ENCODE data around the gene DNAJB13. TPM values are rescaled to one million over a fixed set of nuclear protein-coding genes. Genes with fewer than 3 reads are reported as not detected.

The DNAJB13 gene
- total and polyA plus RNA-seq, 10 of the 15 experiments (the other 5 are each of a cell fraction or from before 2014, with no cell fraction given) = 0.07 to 0.76 (median 0.15) TPM; not detected in 7

- ChIA-PET SMC1A (ENCODE audit: uncharacterized antibody, unreplicated experiment) (interaction anchor here (1.7 kb wide), 1 partner anchor 11 kb away, joined by 4 read pairs; no protein-coding TSS in a partner anchor), POLR2A (no interaction called here), RAD21 (ENCODE audit: unreplicated experiment) (no interaction called here), CTCF (no interaction called here)
- Histone ChIP-seq H4K20me1 (ENCODE audit: control insufficient read depth, insufficient read depth) (no peaks in the 10 kb centered on the region), H3K4me2 (ENCODE audit: control insufficient read depth, insufficient read depth) (no peak overlapping the region), H3K9me3 (replicated peaks; ENCODE audit: control insufficient read depth, insufficient read depth, low read length) (no peaks in the 10 kb centered on the region), H3K4me3 (no peak overlapping the region), H3K27me3 (replicated peaks in 1 of 2; ENCODE audit: control insufficient read depth in 2 of 2, insufficient read depth in 2 of 2, low read length in 1 of 2) (no peaks in the 10 kb centered on the region), H3K4me1 (ENCODE audit: control insufficient read depth, insufficient read depth, low read length) (no peaks in the 10 kb centered on the region), H3K27ac (ENCODE audit: control insufficient read depth, insufficient read depth) (no peak overlapping the region), H3K36me3 (ENCODE audit: control insufficient read depth in 2 of 2, insufficient read depth in 2 of 2, low read length in 1 of 2) (peaks cover 4 to 6% of the 10 kb centered on the region in 2 experiments; a peak in 3 of 4 replicates), H3K79me2 (ENCODE audit: control insufficient read depth, insufficient read depth, low read length) (no peaks in the 10 kb centered on the region), H3K9ac (ENCODE audit: control insufficient read depth, insufficient read depth, low read length) (no peak overlapping the region), H2AFZ (ENCODE audit: control insufficient read depth, low read depth, low read length) (no peak overlapping the region)
- 95% methylated on average over 1 of the region's 1 CpG for WGBS (ENCODE audit: insufficient coverage, insufficient replicate concordance, low lambda C conversion rate, missing lambda C conversion rate)
- FAIRE-seq (no peak), ATAC-seq (no peak), DNase-seq (ENCODE audit: low read depth, low spot score) (no peak)
- TF ChIP-seq TCF7 (IDR thresholded peaks at IDR 0.05; ENCODE audit: borderline replicate concordance) = no peak
- TF ChIP-seq ZZZ3 (IDR thresholded peaks at IDR 0.05; ENCODE audit: control insufficient read depth, insufficient read length, low read depth) = no peak
- TF ChIP-seq ZNF274 (IDR thresholded peaks at IDR 0.05; ENCODE audit: insufficient read depth, insufficient read length) = no peak
- TF ChIP-seq CREM (IDR thresholded peaks at IDR 0.05; ENCODE audit: low read depth) = no peak
- BruUV-seq (replicated peaks) = no TSS peak
- in situ Hi-C loops (cut with MboI) = no loop called here
- intact Hi-C loops (cut with micrococcal nuclease; ENCODE audit: unreplicated experiment) = no loop called here
Measured at GRCh38 chr11:73916435-73916834, 34.4 kb upstream of the DNAJB13 start.

- RAD21 ChIA-PET (ENCODE audit: unreplicated experiment) = no interaction called here
- Histone ChIP-seq H3K27ac (ENCODE audit: control insufficient read depth, insufficient read depth) (no peak overlapping the region), H3K4me3 (no peak overlapping the region), H3K27me3 (replicated peaks in 1 of 2; ENCODE audit: control insufficient read depth in 2 of 2, insufficient read depth in 2 of 2, low read length in 1 of 2) (no peaks in the 10 kb centered on the region), H3K4me2 (ENCODE audit: control insufficient read depth, insufficient read depth) (no peak overlapping the region), H3K9me3 (replicated peaks; ENCODE audit: control insufficient read depth, insufficient read depth, low read length) (no peaks in the 10 kb centered on the region), H3K4me1 (ENCODE audit: control insufficient read depth, insufficient read depth, low read length) (no peaks in the 10 kb centered on the region), H3K9ac (ENCODE audit: control insufficient read depth, insufficient read depth, low read length) (no peak overlapping the region), H4K20me1 (ENCODE audit: control insufficient read depth, insufficient read depth) (no peaks in the 10 kb centered on the region), H3K36me3 (ENCODE audit: control insufficient read depth in 2 of 2, insufficient read depth in 2 of 2, low read length in 1 of 2) (peaks cover 4% of the 10 kb centered on the region in 2 experiments; a peak in 2 of 4 replicates), H3K79me2 (ENCODE audit: control insufficient read depth, insufficient read depth, low read length) (no peaks in the 10 kb centered on the region), H2AFZ (ENCODE audit: control insufficient read depth, low read depth, low read length) (no peak overlapping the region)
- FAIRE-seq = no peak
- SMC1A ChIA-PET (ENCODE audit: uncharacterized antibody, unreplicated experiment) = interaction anchor here (0.7 kb wide), 1 partner anchor 100 kb away, joined by 4 read pairs; no protein-coding TSS in a partner anchor
- POLR2A ChIA-PET = no interaction called here
- BruUV-seq (replicated peaks) = no TSS peak
- no peak for DNase-seq (ENCODE audit: low read depth, low spot score)
- intact Hi-C loops (cut with micrococcal nuclease; ENCODE audit: unreplicated experiment) (no loop called here), in situ Hi-C loops (cut with MboI) (no loop called here)
- 100% methylated on average over 4 of the region's 4 CpGs for WGBS (ENCODE audit: insufficient coverage, insufficient replicate concordance, low lambda C conversion rate, missing lambda C conversion rate)
- CTCF ChIA-PET = no interaction called here
- ATAC-seq = no peak
- TF ChIP-seq BRCA1 (IDR thresholded peaks at IDR 0.05; ENCODE audit: low read depth, low read length) = no peak
- no peak for TF ChIP-seq DPF2 (IDR thresholded peaks at IDR 0.05)
- TF ChIP-seq RELB (IDR thresholded peaks at IDR 0.05; ENCODE audit: low read depth) = no peak
- TF ChIP-seq ZNF24 (IDR thresholded peaks at IDR 0.05) = no peak
- no peak for TF ChIP-seq NR2C1 (IDR thresholded peaks at IDR 0.05)
- TF ChIP-seq, protein P1, sequence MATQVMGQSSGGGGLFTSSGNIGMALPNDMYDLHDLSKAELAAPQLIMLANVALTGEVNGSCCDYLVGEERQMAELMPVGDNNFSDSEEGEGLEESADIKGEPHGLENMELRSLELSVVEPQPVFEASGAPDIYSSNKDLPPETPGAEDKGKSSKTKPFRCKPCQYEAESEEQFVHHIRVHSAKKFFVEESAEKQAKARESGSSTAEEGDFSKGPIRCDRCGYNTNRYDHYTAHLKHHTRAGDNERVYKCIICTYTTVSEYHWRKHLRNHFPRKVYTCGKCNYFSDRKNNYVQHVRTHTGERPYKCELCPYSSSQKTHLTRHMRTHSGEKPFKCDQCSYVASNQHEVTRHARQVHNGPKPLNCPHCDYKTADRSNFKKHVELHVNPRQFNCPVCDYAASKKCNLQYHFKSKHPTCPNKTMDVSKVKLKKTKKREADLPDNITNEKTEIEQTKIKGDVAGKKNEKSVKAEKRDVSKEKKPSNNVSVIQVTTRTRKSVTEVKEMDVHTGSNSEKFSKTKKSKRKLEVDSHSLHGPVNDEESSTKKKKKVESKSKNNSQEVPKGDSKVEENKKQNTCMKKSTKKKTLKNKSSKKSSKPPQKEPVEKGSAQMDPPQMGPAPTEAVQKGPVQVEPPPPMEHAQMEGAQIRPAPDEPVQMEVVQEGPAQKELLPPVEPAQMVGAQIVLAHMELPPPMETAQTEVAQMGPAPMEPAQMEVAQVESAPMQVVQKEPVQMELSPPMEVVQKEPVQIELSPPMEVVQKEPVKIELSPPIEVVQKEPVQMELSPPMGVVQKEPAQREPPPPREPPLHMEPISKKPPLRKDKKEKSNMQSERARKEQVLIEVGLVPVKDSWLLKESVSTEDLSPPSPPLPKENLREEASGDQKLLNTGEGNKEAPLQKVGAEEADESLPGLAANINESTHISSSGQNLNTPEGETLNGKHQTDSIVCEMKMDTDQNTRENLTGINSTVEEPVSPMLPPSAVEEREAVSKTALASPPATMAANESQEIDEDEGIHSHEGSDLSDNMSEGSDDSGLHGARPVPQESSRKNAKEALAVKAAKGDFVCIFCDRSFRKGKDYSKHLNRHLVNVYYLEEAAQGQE (IDR thresholded peaks at IDR 0.05; ENCODE audit: low read depth, low read length) = no peak
- TF ChIP-seq FOXM1 (IDR thresholded peaks at IDR 0.05; ENCODE audit: low read depth, low read length) = no peak
- TF ChIP-seq ZSCAN29 (IDR thresholded peaks at IDR 0.05) = no peak
- no peak for TF ChIP-seq STAT1 (conservative IDR thresholded peaks at IDR 0.05)
Measured at GRCh38 chr11:73921180-73921579, 29.6 kb upstream of the DNAJB13 start.

All from GM12878 (cell line).